H9 (cell line): Measurements from ENCODE around the gene MTHFD1L. TPM values are rescaled to one million over a fixed set of nuclear protein-coding genes. Genes with fewer than 3 reads are reported as not detected.

Experiments
- DNase-seq: peaks from one replicate; pipeline ENCODE4 v3.0.0-alpha.2; 2017
- H2AFZ ChIP-seq: one replicate; pipeline ENCODE4 v1.6.1; 2013; ENCODE audit warnings: mild to moderate bottlenecking, low read length, control low read depth, moderate library complexity
- H2AK5ac ChIP-seq: 2 replicates; pipeline ENCODE4 v1.6.1; 2013; ENCODE audit warnings: low read length, control low read depth, mixed read lengths; ENCODE audit not compliant: insufficient read length
- H2BK120ac ChIP-seq: one replicate; pipeline ENCODE4 v1.6.1; 2013; ENCODE audit warnings: low read depth, mild to moderate bottlenecking, low read length, control low read depth, inconsistent platforms; ENCODE audit not compliant: poor library complexity, severe bottlenecking
- H2BK12ac ChIP-seq: 2 replicates; pipeline ENCODE4 v1.6.1; 2013; ENCODE audit warnings: low read length, control low read depth, mixed read lengths, low read depth; ENCODE audit not compliant: insufficient read length
- H2BK15ac ChIP-seq: 2 replicates; pipeline ENCODE4 v1.6.1; 2013; ENCODE audit warnings: low read depth, low read length, control low read depth
- H2BK20ac ChIP-seq: one replicate; pipeline ENCODE4 v1.6.1; 2013; ENCODE audit warnings: low read depth, mild to moderate bottlenecking, low read length, control low read depth, inconsistent platforms; ENCODE audit not compliant: poor library complexity, severe bottlenecking
- H2BK5ac ChIP-seq: 2 replicates; pipeline ENCODE4 v1.6.1; 2013; ENCODE audit warnings: low read length, control low read depth, mixed read lengths; ENCODE audit not compliant: insufficient read length
- H3K14ac ChIP-seq: 2 replicates; pipeline ENCODE4 v1.6.1; 2013; ENCODE audit warnings: low read length, control low read depth; ENCODE audit not compliant: insufficient read depth
- H3K18ac ChIP-seq: 2 replicates; pipeline ENCODE4 v1.6.1; 2013; ENCODE audit warnings: low read depth, mild to moderate bottlenecking, mixed read lengths, low read length, control low read depth; ENCODE audit not compliant: insufficient read length
- H3K23ac ChIP-seq: 2 replicates; pipeline ENCODE4 v1.6.1; 2013; ENCODE audit warnings: low read length, control low read depth, mixed read lengths, low read depth; ENCODE audit not compliant: insufficient read length
- H3K23me2 ChIP-seq: 2 replicates; pipeline ENCODE4 v1.6.1; 2013; ENCODE audit warnings: low read depth, mild to moderate bottlenecking, mixed read lengths, low read length, control low read depth; ENCODE audit not compliant: insufficient read length, poor library complexity, severe bottlenecking
- H3K27ac ChIP-seq: 2 replicates; pipeline ENCODE4 v1.5.1; 2013; ENCODE audit warnings: low read length, control low read depth, mixed read lengths, low read depth; ENCODE audit not compliant: insufficient read length
- H3K27me3 ChIP-seq: 2 replicates; pipeline ENCODE4 v1.6.1; 2013; ENCODE audit warnings: low read length, control low read depth, inconsistent platforms; ENCODE audit not compliant: insufficient read depth
- H3K4ac ChIP-seq: 2 replicates; pipeline ENCODE4 v1.6.1; 2013; ENCODE audit warnings: low read depth, mild to moderate bottlenecking, control low read depth, inconsistent platforms, low read length, moderate library complexity
- H3K4me1 ChIP-seq: 2 replicates; pipeline ENCODE4 v1.6.1; 2013; ENCODE audit warnings: low read length, control low read depth, inconsistent platforms; ENCODE audit not compliant: insufficient read depth
- H3K4me2 ChIP-seq: 2 replicates; pipeline ENCODE4 v1.6.1; 2013; ENCODE audit warnings: low read length, control low read depth, mixed read lengths; ENCODE audit not compliant: insufficient read length, insufficient read depth
- H3K56ac ChIP-seq: 2 replicates; pipeline ENCODE4 v1.6.1; 2013; ENCODE audit warnings: low read depth, mild to moderate bottlenecking, mixed read lengths, low read length, control low read depth; ENCODE audit not compliant: insufficient read length
- H3K79me1 ChIP-seq: 2 replicates; pipeline ENCODE4 v1.6.1; 2013; ENCODE audit warnings: low read depth, mild to moderate bottlenecking, moderate library complexity, low read length, control low read depth, inconsistent platforms; ENCODE audit not compliant: insufficient read depth, poor library complexity, severe bottlenecking
- H3K79me2 ChIP-seq: 2 replicates; pipeline ENCODE4 v1.6.1; 2013; ENCODE audit warnings: low read length, control low read depth, inconsistent platforms; ENCODE audit not compliant: insufficient read depth
- H3K9ac ChIP-seq: 2 replicates; pipeline ENCODE4 v1.6.1; 2013; ENCODE audit warnings: low read length, control low read depth, mixed read lengths; ENCODE audit not compliant: insufficient read length; ENCODE audit errors: extremely low read depth
- H3K9me3 ChIP-seq: one replicate; pipeline ENCODE4 v1.6.1; 2013; ENCODE audit warnings: low read depth, low read length, inconsistent platforms; ENCODE audit not compliant: control insufficient read depth
- H3T11ph ChIP-seq: one replicate; pipeline ENCODE4 v1.6.1; 2013; ENCODE audit warnings: mild to moderate bottlenecking, low read length, control low read depth, inconsistent platforms
- H4K20me1 ChIP-seq: one replicate; pipeline ENCODE4 v1.6.1; 2013; ENCODE audit not compliant: control insufficient read depth, insufficient read length, insufficient read depth
- H4K5ac ChIP-seq: 2 replicates; pipeline ENCODE4 v1.6.1; 2013; ENCODE audit warnings: low read depth, mild to moderate bottlenecking, mixed read lengths, low read length, control low read depth; ENCODE audit not compliant: insufficient read length
- H4K8ac ChIP-seq: replicated peaks from 2 replicates; pipeline ENCODE4 v1.6.1; 2013; ENCODE audit warnings: low read length, control low read depth, mixed read lengths, low read depth; ENCODE audit not compliant: insufficient read length
- H4K91ac ChIP-seq: 2 replicates; pipeline ENCODE4 v1.6.1; 2013; ENCODE audit warnings: low read depth, mild to moderate bottlenecking, moderate library complexity, mixed read lengths, low read length, control low read depth; ENCODE audit not compliant: insufficient read length
- H3K27ac Mint-ChIP-seq, 3 experiments: 2 replicates in 2 of 3; 3 replicates in 1 of 3; pipeline ENCODE4 v1.8.0; 2020 to 2021; ENCODE audit warnings: mixed read lengths in 3 of 3, mild to moderate bottlenecking in 1 of 3, moderate library complexity in 1 of 3
- H3K27me3 Mint-ChIP-seq: 2 replicates; pipeline ENCODE4 v1.8.0; 2021; ENCODE audit warnings: low read depth, mild to moderate bottlenecking, moderate library complexity, mixed read lengths
- H3K36me3 Mint-ChIP-seq, 3 experiments: 2 replicates in 2 of 3; 3 replicates in 1 of 3; pipeline ENCODE4 v1.8.0; 2020 to 2021; ENCODE audit warnings: low read depth in 3 of 3, mixed read lengths in 3 of 3; ENCODE audit not compliant: insufficient read depth in 1 of 3
- H3K4me1 Mint-ChIP-seq, 2 experiments: 2 replicates each; pipeline ENCODE4 v1.8.0; 2020; ENCODE audit warnings: mixed read lengths in 2 of 2
- H3K4me3 Mint-ChIP-seq, 2 experiments: 2 replicates in 1 of 2; 3 replicates in 1 of 2; pipeline ENCODE4 v1.8.0; 2020 to 2021; ENCODE audit warnings: mild to moderate bottlenecking in 2 of 2, mixed read lengths in 2 of 2, moderate library complexity in 1 of 2
- H3K9me3 Mint-ChIP-seq, 2 experiments: 2 replicates in 1 of 2; 3 replicates in 1 of 2; pipeline ENCODE4 v1.8.0; 2020; ENCODE audit warnings: mild to moderate bottlenecking in 2 of 2, mixed read lengths in 2 of 2, moderate library complexity in 1 of 2
- CTCF ChIP-seq: fragments of 200-600 bp; sonication (generic); conservative IDR thresholded peaks from 3 replicates; pipeline ENCODE4 v1.8.0; 2021; ENCODE audit warnings: antibody characterized with exemption, mild to moderate bottlenecking
- WGBS: extraction: QIAGEN DNeasy Blood & Tissue Kit; methylation state at CpG from one replicate; pipeline ENCODE4 v1.1.7; 2013; ENCODE audit warnings: missing lambda C conversion rate, low lambda C conversion rate, mixed read lengths; ENCODE audit not compliant: insufficient read length; ENCODE audit errors: extremely low coverage; 5-methylcytosine and 5-hydroxymethylcytosine counted together
- total RNA-seq: library from RNA; stranded (reverse); gene quantifications from 2 replicates; pipeline ENCODE4 v1.2.1, GENCODE V29; 2021

MTHFD1L gene
- total RNA-seq, 1 experiment from 2014 or later: 90.2 TPM

GRCh38 chr6:150971219-150971618 lies 105.7 kb downstream of the MTHFD1L start:
- Histone ChIP-seq H4K91ac (no peak overlapping the region), H2BK15ac (no peak overlapping the region), H4K5ac (no peak overlapping the region), H3K79me2 (no peaks in the 10 kb centered on the region), H3K4me2 (no peak overlapping the region), H3K27me3 (no peaks in the 10 kb centered on the region), H4K8ac (no peak overlapping the region), H2BK5ac (no peak overlapping the region), H3K18ac (no peak overlapping the region), H2BK20ac (no peak overlapping the region), H3K23me2 (no peaks in the 10 kb centered on the region), H3K27ac (no peak overlapping the region), H3K79me1 (no peaks in the 10 kb centered on the region), H2AFZ (no peak overlapping the region), H3K56ac (no peak overlapping the region), H3K9ac (no peak overlapping the region), H3T11ph (no peak overlapping the region), H2AK5ac (no peak overlapping the region), H3K23ac (no peak overlapping the region), H3K4me1 (no peaks in the 10 kb centered on the region), H4K20me1 (no peaks in the 10 kb centered on the region), H2BK120ac (no peak overlapping the region), H3K9me3 (no peaks in the 10 kb centered on the region), H3K14ac (no peak overlapping the region), H2BK12ac (no peak overlapping the region), H3K4ac (no peak overlapping the region)
- no CpG with 5 or more reads among the region's 8 CpGs for whole genome bisulfite sequencing
- Mint-ChIP-seq H3K27ac (no peak overlapping the region), H3K36me3 (peaks cover 19 to 59% (median 23%) of the 10 kb centered on the region in 3 experiments; a peak in 6 of 7 replicates), H3K4me3 (no peak overlapping the region), H3K4me1 (no peaks in the 10 kb centered on the region), H3K27me3 (no peaks in the 10 kb centered on the region), H3K9me3 (no peaks in the 10 kb centered on the region)
- no peak for TF ChIP-seq CTCF
- no peak for DNase-seq
